ENCODE results near the gene TBC1D23.

TBC1D23 gene

DNA sequence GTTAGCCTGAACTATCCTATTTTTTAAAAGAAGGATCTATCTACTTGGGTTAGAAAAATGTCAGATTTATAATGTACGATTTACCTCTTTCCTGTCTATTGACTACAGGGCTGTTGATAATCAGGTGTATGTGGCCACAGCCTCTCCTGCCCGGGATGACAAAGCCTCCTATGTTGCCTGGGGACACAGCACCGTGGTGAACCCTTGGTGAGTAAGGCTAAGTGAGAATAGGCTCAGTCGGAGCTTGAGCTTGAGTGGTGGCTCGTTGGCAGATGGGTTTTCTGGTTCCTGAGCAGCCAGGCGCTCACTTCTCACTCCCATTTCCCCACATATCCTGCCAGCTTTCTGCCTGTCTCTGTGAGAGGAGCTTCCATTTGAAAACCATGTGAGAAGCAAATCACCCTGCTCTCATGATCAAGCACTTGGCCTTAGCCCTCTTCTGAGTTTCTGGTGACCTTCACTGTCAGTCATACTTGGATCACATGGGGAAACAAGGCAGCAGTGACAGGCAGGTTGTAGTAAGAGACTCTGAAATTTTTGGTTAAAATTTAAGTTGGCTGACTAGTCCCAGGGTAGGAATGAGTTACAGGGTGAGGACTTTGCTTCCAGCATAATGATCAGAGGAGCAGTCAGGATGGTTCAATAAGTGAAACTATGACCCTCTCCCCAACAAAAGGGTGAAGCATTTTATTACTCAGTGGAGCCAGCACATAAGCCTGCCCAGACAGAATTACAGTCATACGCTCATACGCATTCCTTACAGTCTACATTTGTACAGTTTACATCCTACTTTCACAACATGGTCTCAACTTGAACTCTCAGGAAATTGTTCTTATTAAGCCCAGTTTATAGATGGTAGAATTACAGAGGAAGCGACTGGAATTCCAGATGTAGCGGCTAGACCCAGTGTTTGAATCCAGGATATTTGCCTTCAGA lies 91.8 kb downstream of the TBC1D23 start:
- no peak for TF ChIP-seq ZFX (IDR thresholded peaks at IDR 0.05; ENCODE audit: borderline replicate concordance)
- TF ChIP-seq, protein P1, sequence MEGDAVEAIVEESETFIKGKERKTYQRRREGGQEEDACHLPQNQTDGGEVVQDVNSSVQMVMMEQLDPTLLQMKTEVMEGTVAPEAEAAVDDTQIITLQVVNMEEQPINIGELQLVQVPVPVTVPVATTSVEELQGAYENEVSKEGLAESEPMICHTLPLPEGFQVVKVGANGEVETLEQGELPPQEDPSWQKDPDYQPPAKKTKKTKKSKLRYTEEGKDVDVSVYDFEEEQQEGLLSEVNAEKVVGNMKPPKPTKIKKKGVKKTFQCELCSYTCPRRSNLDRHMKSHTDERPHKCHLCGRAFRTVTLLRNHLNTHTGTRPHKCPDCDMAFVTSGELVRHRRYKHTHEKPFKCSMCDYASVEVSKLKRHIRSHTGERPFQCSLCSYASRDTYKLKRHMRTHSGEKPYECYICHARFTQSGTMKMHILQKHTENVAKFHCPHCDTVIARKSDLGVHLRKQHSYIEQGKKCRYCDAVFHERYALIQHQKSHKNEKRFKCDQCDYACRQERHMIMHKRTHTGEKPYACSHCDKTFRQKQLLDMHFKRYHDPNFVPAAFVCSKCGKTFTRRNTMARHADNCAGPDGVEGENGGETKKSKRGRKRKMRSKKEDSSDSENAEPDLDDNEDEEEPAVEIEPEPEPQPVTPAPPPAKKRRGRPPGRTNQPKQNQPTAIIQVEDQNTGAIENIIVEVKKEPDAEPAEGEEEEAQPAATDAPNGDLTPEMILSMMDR (IDR thresholded peaks at IDR 0.05) = no peak

DNA sequence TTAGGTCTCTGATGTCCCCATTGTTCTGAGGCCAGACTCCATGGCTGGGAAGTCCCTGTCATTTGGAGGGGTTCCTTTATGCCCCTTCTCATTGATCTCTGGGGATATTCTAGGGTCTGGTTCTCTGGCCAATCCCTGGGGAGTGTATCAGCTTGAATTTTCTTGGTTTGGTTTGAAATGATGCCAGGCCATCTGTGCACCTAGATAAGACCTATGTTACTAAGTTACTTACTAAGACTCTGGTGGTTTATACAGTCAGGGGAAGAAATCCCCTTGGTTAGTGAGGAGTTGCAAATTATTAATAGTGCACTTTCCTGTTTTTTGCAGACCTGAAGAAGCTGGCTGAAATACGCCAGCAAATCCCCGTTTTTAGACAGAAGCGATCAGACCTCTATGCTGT lies 94.1 kb downstream of the TBC1D23 start:
- H3K27ac ChIP-seq = no peak overlapping the region
- TF ChIP-seq, protein P1 (IDR thresholded peaks at IDR 0.05) = no peak
- no peak for TF ChIP-seq ZFX (IDR thresholded peaks at IDR 0.05; ENCODE audit: borderline replicate concordance)

More for the DNA sequence above, 91.8 kb downstream of the TBC1D23 start:
- no peak overlapping the region for H3K27ac ChIP-seq

DNA sequence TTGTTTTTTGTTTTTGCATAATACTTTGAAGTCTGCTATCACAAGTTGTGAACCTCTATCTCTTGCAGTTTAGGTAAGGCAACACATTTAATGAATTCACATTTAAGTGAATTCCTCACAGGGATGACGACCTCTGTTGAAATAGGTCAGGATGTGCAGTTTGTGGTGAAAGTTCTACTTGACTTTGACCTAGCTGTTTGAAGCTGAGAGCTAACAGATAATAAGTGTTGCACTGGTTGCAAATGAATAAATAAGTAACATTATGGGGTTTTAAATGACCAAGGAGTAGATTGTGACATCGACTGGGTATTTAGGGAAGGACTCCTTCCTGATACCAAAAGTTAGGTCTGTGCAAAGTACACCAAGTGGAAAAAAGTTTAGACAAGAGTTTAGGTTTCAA lies 97.6 kb downstream of the TBC1D23 start:
- no peak overlapping the region for H3K27ac ChIP-seq
- TF ChIP-seq, protein P1 (IDR thresholded peaks at IDR 0.05) = no peak
- TF ChIP-seq ZFX (IDR thresholded peaks at IDR 0.05; ENCODE audit: borderline replicate concordance) = no peak

DNA sequence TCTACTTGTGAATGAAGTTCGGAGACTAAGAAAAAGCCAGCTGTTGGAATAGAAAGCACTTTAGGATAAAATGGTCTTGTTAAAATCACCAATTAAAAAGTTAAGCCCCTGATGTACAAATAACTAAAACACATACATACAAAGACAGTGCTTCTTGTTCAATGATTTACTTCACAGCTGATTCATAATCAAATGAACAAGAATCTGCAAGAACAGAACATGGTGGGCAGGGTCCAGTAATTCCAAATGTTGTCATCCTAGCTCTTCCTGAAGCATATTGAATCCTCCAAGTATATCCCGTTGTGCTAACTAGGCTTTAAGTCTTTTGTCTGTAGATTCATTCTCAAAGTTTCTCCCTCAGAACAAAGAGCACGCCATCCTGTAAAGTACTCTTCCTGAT lies 98.2 kb downstream of the TBC1D23 start:
- TF ChIP-seq, protein P1 (IDR thresholded peaks at IDR 0.05) = no peak
- TF ChIP-seq ZFX (IDR thresholded peaks at IDR 0.05; ENCODE audit: borderline replicate concordance) = no peak

DNA sequence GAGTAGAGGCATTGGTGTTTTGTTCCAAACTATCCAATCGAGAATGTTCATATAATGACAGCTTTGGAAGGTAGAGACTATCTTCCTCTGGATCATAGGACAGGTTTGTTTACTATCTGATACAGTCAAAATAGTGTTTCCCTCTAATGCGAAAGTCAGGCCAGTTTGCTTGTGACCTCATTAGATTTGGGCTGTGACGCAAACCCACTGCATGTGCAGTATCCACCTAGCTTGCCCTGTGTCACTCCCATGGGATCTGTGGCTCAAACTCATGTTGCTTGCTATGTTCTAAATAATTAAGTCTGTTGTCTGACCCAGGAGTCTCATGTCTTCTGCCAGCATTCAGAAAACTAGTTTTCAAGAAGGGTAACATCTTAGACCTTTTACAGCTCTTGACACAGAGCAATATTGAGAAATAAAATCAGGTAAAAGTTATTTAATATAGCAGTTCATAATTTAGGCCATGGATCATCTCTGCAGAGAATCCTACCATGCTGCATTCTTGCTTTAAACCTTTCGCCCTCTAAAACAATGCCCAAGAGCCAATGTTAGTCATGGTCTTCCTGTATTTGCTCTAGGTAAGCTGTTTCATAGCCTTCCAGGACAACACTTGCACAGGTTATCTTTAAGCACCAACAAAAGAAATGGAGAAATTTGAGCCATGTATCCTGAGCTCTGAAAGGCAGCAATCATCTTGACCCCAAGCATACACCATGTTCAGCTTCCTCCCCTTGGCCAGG lies 100.1 kb downstream of the TBC1D23 start:
- TF ChIP-seq ZFX (IDR thresholded peaks at IDR 0.05; ENCODE audit: borderline replicate concordance) = no peak
- TF ChIP-seq, protein P1 (IDR thresholded peaks at IDR 0.05) = no peak
- no peak overlapping the region for H3K27ac ChIP-seq

More for the DNA sequence above, 98.2 kb downstream of the TBC1D23 start:
- no peak overlapping the region for H3K27ac ChIP-seq

DNA sequence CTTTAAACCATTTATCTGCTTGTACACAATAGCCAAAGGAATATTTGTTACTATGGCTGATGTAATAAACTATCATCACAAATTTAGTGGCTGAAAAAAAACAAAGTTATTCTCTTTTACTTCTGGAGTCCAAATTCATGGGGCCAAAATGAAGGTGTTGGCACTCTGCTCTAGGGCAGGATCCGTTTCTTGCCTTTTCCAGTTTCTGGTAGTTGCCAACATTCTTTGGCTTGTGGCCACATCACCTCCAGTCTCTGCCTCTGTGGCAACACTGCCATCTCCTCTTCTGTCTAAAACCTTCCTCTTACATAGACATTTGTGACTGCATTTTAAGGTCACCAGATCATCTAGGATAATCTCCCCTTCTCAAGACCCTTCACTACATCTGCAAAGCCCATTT lies 101.1 kb downstream of the TBC1D23 start:
- H3K27ac ChIP-seq = no peak overlapping the region
- TF ChIP-seq ZFX (IDR thresholded peaks at IDR 0.05; ENCODE audit: borderline replicate concordance) = no peak
- TF ChIP-seq, protein P1 (IDR thresholded peaks at IDR 0.05) = no peak
